HFF-Myc (cell line): ENCODE measurements around the gene ZC3H7B.

ENCODE experiments used
- DNase-seq: peaks from one replicate; pipeline ENCODE4 v3.0.0-alpha.2; 2011; ENCODE audit warnings: low read depth; ENCODE audit errors: extremely low read depth
- H3K4me3 ChIP-seq: replicated peaks from 2 replicates; pipeline ENCODE4 v1.5.1; 2011; ENCODE audit warnings: low read depth, mild to moderate bottlenecking, control low read depth, low read length
- TF ChIP-seq, protein P1 (sequence below): IDR thresholded peaks from 2 replicates; pipeline ENCODE4 v1.5.1; 2012; ENCODE audit warnings: mild to moderate bottlenecking, low read depth, low read length, control low read depth; ENCODE audit errors: missing control alignments

The ZC3H7B gene

DNA sequence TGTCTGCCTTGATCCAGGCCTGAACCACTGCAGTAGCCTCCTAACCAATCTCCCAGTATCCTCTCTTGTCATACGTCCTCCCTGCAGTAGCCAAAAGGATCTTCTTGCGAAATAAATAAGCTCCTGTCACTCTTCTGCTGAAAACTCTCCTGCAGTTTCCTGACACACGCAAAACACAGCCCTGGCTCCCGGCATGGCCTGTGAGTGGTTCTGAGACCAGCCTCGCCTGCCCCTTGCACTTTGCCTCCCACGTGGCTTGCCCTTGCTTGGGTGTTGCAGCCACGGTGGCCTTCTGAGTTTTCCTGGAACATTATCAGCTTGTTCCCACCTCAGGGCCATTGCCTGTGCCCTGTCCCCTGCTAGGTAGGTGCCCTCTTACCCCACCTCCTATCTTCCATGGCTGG is 7.2 kb downstream of the ZC3H7B start:
- no peak overlapping the region for H3K4me3 ChIP-seq
- no peak for DNase-seq
- TF ChIP-seq, protein P1, sequence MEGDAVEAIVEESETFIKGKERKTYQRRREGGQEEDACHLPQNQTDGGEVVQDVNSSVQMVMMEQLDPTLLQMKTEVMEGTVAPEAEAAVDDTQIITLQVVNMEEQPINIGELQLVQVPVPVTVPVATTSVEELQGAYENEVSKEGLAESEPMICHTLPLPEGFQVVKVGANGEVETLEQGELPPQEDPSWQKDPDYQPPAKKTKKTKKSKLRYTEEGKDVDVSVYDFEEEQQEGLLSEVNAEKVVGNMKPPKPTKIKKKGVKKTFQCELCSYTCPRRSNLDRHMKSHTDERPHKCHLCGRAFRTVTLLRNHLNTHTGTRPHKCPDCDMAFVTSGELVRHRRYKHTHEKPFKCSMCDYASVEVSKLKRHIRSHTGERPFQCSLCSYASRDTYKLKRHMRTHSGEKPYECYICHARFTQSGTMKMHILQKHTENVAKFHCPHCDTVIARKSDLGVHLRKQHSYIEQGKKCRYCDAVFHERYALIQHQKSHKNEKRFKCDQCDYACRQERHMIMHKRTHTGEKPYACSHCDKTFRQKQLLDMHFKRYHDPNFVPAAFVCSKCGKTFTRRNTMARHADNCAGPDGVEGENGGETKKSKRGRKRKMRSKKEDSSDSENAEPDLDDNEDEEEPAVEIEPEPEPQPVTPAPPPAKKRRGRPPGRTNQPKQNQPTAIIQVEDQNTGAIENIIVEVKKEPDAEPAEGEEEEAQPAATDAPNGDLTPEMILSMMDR: no peak

DNA sequence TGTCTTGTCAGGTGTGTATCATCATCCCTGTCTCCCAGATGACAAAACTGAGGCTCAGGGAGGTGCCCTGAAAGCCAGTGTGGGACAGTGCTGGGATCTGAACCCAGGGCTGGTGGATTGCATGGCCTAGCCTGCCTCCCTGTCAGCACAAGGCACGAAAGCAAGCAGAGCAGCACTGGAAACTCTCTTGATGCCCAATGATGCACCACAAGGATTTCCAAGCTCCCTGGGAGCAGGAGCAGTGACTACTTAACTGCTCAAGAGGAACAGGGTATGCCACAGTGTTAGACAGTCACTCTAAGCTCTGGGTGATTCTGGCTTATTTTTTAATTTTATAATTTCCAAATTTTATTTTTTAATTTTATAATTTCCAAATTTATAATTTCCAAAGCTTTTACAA is 9.0 kb downstream of the ZC3H7B start:
- H3K4me3 ChIP-seq: no peak overlapping the region
- TF ChIP-seq, protein P1: no peak
- no peak for DNase-seq

DNA sequence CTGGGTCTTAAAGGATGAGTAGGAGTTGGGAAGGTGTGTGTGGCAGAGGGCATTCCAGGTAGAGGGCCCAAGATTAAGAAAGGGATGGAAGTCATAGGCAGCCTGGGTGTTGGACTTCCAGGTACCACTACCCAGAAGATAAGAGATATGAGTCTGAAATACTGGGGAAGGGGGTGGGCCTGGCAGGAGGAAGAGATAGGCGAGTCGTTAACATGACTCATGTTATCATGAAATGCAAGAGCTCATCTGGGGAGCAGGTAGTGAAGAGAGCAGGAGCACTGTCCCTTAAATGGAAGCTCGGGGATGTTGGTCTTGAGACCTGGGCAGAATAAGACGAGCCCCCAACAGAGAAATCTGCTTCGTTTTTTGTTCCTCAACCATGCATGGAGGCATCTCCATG is 10.2 kb downstream of the ZC3H7B start:
- TF ChIP-seq, protein P1: no peak
- no peak overlapping the region for H3K4me3 ChIP-seq
- no peak for DNase-seq

DNA sequence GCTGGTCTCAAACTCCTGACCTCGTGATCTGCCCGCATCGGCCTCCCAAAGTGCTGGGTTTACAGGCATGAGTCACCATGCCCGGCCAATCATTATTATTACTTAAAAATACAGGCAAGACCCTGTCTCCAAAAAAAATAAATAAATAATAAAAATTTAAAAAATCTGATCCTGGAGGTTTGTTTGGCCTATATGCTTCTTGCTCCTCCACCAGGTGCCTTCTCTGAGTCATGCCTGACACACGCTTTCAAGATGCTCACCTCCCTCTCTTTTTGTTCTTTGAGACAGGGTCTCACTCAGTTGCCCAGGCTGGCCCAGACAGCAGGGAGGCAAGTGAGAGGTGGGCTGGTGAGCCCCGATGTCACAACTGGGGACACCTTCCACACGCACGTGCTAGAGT is 13.5 kb downstream of the ZC3H7B start:
- H3K4me3 ChIP-seq: no peak overlapping the region
- no peak for DNase-seq
- TF ChIP-seq, protein P1: no peak

DNA sequence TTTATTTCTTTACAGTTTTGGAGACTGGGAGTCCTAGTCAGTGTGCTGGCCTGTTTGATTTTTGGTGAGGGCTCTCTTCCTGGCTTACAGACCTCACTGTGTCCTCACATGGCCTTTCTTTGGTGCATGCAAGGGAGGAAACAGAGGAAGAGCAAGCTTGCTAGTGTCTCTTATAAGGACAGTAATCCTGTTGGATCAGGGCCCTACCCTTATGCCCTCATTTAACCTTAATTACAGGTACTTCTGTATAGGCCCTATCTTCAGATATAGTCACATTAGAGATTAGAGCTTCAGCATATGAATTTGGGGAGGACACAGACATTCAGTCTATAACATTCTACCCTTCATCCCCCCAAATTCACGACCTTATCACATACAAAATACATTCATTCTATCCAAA is 14.3 kb downstream of the ZC3H7B start:
- H3K4me3 ChIP-seq: no peak overlapping the region
- DNase-seq: no peak
- TF ChIP-seq, protein P1: no peak

DNA sequence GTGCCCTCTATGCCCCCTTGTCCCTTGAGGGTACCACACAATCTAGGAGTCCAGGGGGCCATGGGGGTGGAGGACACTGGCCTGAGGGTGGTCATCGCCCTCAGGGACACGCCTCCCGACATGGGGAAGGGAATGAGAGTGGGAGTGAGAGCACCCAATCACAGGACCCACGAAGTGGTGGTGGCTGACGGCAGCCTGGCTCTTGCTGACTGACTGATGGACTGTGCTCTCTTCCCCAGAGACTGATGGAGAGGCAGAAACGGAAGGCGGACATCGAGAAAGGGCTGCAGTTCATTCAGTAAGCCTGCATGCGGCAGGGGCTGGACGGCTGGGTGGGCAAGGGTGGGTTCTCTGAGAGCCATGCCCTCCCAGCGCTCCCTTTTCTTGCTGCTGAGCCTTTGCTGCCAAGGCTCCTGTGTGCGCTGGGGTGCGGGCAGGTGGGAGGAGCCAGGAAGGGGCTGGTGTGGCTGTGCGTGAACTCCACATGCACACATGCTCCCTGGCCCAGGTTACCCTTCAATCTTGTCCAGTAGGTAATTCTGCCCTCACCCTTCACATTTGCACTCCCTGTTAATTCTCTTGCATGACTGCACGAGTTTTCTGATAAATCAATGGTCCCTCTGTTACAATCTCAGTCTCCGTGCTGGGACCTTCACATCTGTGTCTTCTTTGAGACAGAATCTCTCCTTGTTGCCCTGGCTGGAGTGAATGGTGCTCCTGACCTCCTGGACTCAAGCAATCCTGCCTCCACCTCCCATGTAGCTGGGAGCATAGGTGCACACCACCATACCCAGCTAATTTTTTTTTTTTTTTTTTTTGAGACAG is 19.3 kb downstream of the ZC3H7B start:
- H3K4me3 ChIP-seq: no peak overlapping the region
- TF ChIP-seq, protein P1: no peak
- no peak for DNase-seq
